ENCODE measurements around the gene FOXD4L3.
"Not testable (repeated sequence)": the region's sequence is repeated elsewhere in the genome, so short reads cannot be mapped to it uniquely, and the experiment has no call there.

GRCh38 chr9:68324518-68324917, 21.9 kb downstream of the FOXD4L3 start:
- TF ChIP-seq, protein P1, sequence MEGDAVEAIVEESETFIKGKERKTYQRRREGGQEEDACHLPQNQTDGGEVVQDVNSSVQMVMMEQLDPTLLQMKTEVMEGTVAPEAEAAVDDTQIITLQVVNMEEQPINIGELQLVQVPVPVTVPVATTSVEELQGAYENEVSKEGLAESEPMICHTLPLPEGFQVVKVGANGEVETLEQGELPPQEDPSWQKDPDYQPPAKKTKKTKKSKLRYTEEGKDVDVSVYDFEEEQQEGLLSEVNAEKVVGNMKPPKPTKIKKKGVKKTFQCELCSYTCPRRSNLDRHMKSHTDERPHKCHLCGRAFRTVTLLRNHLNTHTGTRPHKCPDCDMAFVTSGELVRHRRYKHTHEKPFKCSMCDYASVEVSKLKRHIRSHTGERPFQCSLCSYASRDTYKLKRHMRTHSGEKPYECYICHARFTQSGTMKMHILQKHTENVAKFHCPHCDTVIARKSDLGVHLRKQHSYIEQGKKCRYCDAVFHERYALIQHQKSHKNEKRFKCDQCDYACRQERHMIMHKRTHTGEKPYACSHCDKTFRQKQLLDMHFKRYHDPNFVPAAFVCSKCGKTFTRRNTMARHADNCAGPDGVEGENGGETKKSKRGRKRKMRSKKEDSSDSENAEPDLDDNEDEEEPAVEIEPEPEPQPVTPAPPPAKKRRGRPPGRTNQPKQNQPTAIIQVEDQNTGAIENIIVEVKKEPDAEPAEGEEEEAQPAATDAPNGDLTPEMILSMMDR (IDR thresholded peaks at IDR 0.05) = not testable (repeated sequence)
- TF ChIP-seq POLR2A (IDR thresholded peaks at IDR 0.05) = not testable (repeated sequence)
